HL-60 (cell line): Measurements from ENCODE around the gene PNN.

Source experiments
- DNase-seq, 2 experiments: peaks; one replicate each; pipeline ENCODE4 v3.0.0-alpha.2; 2010 to 2020; ENCODE audit warnings: low read depth in 1 of 2, low spot score in 1 of 2
- H3K27ac ChIP-seq: fragments of 250-450 bp; sonication (Bioruptor Pico); replicated peaks from 2 replicates; pipeline ENCODE4 v1.5.1; 2020; ENCODE audit warnings: mild to moderate bottlenecking, moderate library complexity
- H3K27me3 ChIP-seq: fragments of 250-450 bp; sonication (Bioruptor Pico); 2 replicates; pipeline ENCODE4 v1.5.1; 2021; ENCODE audit warnings: mild to moderate bottlenecking, moderate library complexity; ENCODE audit not compliant: insufficient read depth, poor library complexity, severe bottlenecking
- H3K4me3 ChIP-seq: replicated peaks from 2 replicates; pipeline ENCODE4 v1.5.1; 2011; ENCODE audit warnings: mild to moderate bottlenecking, control low read depth, low read length; ENCODE audit not compliant: insufficient read depth
- GABPA ChIP-seq: IDR thresholded peaks from 2 replicates; pipeline ENCODE4 v1.6.1; 2012; ENCODE audit warnings: low read depth
- POLR2AphosphoS5 ChIP-seq: IDR thresholded peaks from 2 replicates; pipeline ENCODE4 v1.6.1; 2012; ENCODE audit warnings: low read depth
- SPI1 ChIP-seq: IDR thresholded peaks from 2 replicates; pipeline ENCODE4 v1.6.1; 2012; ENCODE audit warnings: low read depth, mild to moderate bottlenecking, borderline replicate concordance
- TF ChIP-seq, protein P1 (sequence below): IDR thresholded peaks from 2 replicates; pipeline ENCODE4 v1.6.1; 2012; ENCODE audit warnings: low read depth; ENCODE audit not compliant: insufficient replicate concordance
- TF ChIP-seq, protein P2 (sequence below): IDR thresholded peaks from one replicate; pipeline ENCODE4 v1.5.1; 2011; ENCODE audit warnings: low read length, control low read depth, inconsistent platforms; ENCODE audit not compliant: insufficient read depth

The PNN gene

DNA sequence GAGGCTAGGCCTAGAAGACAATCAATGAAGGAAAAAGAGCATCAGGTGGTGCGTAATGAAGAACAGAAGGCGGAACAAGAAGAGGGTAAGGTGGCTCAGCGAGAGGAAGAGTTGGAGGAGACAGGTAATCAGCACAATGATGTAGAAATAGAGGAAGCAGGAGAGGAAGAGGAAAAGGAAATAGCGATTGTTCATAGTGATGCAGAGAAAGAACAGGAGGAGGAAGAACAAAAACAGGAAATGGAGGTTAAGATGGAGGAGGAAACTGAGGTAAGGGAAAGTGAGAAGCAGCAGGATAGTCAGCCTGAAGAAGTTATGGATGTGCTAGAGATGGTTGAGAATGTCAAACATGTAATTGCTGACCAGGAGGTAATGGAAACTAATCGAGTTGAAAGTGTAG, 5.5 kb downstream of the PNN start:
- H3K27ac ChIP-seq: no peak overlapping the region
- H3K4me3 ChIP-seq: no peak overlapping the region
- TF ChIP-seq POLR2AphosphoS5: no peak
- TF ChIP-seq SPI1: no peak
- TF ChIP-seq, protein P1, sequence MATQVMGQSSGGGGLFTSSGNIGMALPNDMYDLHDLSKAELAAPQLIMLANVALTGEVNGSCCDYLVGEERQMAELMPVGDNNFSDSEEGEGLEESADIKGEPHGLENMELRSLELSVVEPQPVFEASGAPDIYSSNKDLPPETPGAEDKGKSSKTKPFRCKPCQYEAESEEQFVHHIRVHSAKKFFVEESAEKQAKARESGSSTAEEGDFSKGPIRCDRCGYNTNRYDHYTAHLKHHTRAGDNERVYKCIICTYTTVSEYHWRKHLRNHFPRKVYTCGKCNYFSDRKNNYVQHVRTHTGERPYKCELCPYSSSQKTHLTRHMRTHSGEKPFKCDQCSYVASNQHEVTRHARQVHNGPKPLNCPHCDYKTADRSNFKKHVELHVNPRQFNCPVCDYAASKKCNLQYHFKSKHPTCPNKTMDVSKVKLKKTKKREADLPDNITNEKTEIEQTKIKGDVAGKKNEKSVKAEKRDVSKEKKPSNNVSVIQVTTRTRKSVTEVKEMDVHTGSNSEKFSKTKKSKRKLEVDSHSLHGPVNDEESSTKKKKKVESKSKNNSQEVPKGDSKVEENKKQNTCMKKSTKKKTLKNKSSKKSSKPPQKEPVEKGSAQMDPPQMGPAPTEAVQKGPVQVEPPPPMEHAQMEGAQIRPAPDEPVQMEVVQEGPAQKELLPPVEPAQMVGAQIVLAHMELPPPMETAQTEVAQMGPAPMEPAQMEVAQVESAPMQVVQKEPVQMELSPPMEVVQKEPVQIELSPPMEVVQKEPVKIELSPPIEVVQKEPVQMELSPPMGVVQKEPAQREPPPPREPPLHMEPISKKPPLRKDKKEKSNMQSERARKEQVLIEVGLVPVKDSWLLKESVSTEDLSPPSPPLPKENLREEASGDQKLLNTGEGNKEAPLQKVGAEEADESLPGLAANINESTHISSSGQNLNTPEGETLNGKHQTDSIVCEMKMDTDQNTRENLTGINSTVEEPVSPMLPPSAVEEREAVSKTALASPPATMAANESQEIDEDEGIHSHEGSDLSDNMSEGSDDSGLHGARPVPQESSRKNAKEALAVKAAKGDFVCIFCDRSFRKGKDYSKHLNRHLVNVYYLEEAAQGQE: no peak
- TF ChIP-seq, protein P2, sequence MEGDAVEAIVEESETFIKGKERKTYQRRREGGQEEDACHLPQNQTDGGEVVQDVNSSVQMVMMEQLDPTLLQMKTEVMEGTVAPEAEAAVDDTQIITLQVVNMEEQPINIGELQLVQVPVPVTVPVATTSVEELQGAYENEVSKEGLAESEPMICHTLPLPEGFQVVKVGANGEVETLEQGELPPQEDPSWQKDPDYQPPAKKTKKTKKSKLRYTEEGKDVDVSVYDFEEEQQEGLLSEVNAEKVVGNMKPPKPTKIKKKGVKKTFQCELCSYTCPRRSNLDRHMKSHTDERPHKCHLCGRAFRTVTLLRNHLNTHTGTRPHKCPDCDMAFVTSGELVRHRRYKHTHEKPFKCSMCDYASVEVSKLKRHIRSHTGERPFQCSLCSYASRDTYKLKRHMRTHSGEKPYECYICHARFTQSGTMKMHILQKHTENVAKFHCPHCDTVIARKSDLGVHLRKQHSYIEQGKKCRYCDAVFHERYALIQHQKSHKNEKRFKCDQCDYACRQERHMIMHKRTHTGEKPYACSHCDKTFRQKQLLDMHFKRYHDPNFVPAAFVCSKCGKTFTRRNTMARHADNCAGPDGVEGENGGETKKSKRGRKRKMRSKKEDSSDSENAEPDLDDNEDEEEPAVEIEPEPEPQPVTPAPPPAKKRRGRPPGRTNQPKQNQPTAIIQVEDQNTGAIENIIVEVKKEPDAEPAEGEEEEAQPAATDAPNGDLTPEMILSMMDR: no peak
- no peaks in the 10 kb centered on the region for H3K27me3 ChIP-seq
- DNase-seq: no peak

DNA sequence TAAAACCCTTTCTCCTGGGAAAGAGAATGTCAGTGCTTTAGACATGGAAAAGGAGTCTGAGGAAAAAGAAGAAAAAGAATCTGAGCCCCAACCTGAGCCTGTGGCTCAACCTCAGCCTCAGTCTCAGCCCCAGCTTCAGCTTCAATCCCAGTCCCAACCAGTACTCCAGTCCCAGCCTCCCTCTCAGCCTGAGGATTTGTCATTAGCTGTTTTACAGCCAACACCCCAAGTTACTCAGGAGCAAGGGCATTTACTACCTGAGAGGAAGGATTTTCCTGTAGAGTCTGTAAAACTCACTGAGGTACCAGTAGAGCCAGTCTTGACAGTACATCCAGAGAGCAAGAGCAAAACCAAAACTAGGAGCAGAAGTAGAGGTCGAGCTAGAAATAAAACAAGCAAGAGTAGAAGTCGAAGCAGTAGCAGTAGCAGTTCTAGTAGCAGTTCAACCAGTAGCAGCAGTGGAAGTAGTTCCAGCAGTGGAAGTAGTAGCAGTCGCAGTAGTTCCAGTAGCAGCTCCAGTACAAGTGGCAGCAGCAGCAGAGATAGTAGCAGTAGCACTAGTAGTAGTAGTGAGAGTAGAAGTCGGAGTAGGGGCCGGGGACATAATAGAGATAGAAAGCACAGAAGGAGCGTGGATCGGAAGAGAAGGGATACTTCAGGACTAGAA, 6.1 kb downstream of the PNN start:
- no peak overlapping the region for H3K27ac ChIP-seq
- DNase-seq: no peak
- TF ChIP-seq POLR2AphosphoS5 (peak; percentile 65), GABPA (no peak), SPI1 (no peak)
- TF ChIP-seq, protein P1: no peak
- TF ChIP-seq, protein P2: no peak
- no peaks in the 10 kb centered on the region for H3K27me3 ChIP-seq
- no peak overlapping the region for H3K4me3 ChIP-seq

DNA sequence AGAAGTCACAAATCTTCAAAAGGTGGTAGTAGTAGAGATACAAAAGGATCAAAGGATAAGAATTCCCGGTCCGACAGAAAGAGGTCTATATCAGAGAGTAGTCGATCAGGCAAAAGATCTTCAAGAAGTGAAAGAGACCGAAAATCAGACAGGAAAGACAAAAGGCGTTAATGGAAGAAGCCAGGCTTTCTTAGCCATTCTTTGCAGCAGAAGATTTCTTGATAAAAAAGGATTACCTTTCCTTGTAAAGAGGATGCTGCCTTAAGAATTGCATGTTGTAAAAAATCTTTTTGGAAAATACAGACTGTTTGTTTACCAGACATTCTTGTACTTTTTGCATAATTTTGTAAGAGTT, 6.6 kb downstream of the PNN start:
- Histone ChIP-seq H3K27me3 (no peaks in the 10 kb centered on the region), H3K4me3 (no peak overlapping the region), H3K27ac (no peak overlapping the region)
- DNase-seq: no peak
- TF ChIP-seq SPI1: no peak
- no peak; the same call in 1 of the 2 replicates for TF ChIP-seq POLR2AphosphoS5
- TF ChIP-seq, protein P2: no peak
- TF ChIP-seq, protein P1: no peak
- no peak for TF ChIP-seq GABPA
